HG03520 (cell line): ENCODE results near the gene CLEC17A.
"Not testable (repeated sequence)": the region's sequence is repeated elsewhere in the genome, so short reads cannot be mapped to it uniquely, and the experiment has no call there.

Experiments used
- ATAC-seq: cut with Tn5 transposase; IDR thresholded peaks from one replicate; pipeline ENCODE4 v1.9.1; 2021; ENCODE audit warnings: mild to moderate bottlenecking, moderate library complexity; ENCODE audit not compliant: unreplicated experiment

Gene CLEC17A

DNA sequence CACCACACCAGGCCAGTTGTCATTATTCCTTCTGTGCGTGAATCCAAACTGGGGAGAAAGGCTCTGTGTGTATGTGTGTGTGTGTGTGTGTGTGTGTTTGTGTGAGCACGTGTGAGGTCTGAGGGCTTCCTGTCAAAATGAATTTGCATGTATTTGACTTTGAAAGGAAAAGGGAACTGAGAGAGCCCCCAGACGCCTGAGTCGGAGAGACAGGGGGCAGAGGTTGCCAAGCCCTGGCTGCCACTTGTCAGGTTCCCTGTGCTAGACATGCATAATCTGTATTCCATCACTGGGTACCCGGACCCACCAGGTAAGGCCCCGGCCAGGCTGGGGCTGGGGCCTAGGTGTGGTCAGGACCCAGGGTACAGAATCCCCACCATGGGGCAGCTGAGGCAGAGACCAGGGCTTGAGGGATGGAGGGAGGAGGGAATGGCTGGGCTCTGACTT lies at the start of gene CLEC17A:
Gene CLEC17A, plus strand, starts transcription at position 191 of the 447 bp plus-strand sequence. Its CDS starts 77 bp downstream, at position 268.
- no peak for ATAC-seq

GRCh38 chr19:14533450-14533849 lies 49.4 kb upstream of the CLEC17A start:
- ATAC-seq: no peak

- ATAC-seq: no peak
Observed at GRCh38 chr19:14536926-14537692, 45.8 kb upstream of the CLEC17A start.

DNA sequence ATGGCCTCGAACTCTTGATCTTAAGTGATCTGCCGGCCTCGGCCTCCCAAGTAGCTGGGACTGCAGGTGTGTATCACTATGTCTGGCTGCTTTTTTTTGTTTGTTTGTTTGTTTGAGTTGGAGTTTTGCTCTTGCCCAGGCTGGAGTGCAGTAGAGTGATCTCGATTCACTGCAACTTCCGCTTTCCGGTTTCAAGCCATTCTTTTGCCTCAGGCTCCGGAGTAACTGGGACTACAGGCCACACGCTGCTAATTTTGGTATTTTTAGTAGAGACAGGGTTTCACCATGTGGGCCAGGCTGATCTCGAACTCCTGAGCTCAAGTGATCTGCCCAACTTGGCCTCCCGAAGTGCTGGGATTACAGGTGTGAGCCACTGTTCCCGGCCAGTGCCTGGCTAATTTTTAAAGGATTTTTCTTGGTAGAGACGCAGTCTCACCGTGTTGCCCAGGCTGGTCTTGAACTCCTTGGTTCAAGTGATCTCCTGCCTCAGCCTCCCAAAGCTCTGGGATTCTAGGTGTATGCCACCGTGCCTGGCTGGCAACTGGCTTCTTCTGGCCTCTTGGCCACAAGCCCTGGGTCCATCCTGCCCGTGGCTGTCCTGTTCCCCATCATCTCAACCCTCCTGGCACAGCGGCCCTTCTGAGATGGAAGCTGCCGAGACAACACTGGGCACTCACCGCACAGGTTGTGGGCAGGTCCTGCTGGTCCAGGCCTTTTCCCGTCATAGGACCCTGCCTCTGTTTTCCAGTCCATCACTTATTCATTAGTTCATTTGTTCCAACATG lies 42.0 kb upstream of the CLEC17A start:
- ATAC-seq: no peak

GRCh38 chr19:14541979-14542378 lies 40.9 kb upstream of the CLEC17A start:
- ATAC-seq: not testable (repeated sequence)

DNA sequence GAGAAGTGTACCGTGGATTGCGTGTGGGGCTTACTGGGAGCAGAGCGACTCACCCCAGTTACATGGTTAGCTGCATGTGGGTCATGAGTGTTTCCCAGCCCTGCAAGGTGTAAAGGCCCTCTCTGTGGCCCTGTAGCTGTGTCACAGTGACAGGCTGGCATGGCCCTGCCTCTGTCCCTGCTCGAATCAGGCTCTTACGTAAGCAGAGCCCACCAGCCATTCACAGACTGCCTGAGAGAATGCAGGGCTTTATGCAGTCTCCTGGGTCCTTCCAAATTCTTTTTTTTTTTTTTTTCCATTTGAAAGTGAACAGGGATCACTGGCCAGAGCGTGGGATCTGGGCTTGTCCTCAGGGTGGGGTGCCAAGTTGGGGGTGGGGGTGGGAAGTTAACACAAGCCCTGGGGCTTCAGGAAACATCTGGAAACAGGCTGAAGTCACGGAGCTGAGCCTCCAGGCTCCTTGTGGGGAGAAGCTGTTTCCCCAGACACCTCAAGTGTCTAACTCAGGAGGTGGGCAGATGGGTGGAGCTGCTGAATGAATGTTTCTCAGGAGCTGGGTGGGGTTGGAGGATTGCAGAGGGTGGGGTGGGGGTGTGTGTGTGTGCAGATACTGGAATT lies 40.1 kb upstream of the CLEC17A start:
- ATAC-seq: no peak

GRCh38 chr19:14544047-14544446 lies 38.8 kb upstream of the CLEC17A start:
- no peak for ATAC-seq

- no peak for ATAC-seq
Observed at GRCh38 chr19:14544977-14545715, 37.7 kb upstream of the CLEC17A start.

- ATAC-seq: no peak
Observed at GRCh38 chr19:14545716-14546082, 37.2 kb upstream of the CLEC17A start.

DNA sequence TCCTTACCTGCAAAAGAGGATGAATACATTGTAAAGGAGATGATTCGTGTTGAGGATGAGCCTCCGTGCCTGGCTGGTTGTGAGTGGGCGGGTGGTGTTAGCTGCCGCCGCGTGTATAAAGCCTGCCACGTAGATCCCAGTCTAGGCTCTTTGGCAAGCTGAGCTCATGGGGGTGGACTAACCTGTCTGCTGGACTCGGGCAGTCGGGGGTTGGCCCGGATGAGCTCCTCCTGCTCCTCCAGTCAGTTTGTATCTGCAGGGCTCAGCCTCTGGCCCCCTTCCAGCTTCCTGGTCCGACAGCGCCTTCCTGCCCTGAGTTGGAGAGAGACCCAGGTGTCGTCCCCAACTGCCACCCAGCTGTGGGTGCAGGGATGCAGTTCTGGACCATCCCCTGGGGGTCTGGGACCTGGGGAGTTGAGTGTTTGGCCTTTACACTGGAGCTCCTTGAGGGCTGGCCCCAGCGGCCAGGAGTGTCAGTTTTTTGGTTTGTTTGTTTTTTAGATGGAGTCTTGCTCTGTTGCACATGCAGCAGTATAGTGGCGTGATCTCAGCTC lies 32.6 kb upstream of the CLEC17A start:
- ATAC-seq: no peak

DNA sequence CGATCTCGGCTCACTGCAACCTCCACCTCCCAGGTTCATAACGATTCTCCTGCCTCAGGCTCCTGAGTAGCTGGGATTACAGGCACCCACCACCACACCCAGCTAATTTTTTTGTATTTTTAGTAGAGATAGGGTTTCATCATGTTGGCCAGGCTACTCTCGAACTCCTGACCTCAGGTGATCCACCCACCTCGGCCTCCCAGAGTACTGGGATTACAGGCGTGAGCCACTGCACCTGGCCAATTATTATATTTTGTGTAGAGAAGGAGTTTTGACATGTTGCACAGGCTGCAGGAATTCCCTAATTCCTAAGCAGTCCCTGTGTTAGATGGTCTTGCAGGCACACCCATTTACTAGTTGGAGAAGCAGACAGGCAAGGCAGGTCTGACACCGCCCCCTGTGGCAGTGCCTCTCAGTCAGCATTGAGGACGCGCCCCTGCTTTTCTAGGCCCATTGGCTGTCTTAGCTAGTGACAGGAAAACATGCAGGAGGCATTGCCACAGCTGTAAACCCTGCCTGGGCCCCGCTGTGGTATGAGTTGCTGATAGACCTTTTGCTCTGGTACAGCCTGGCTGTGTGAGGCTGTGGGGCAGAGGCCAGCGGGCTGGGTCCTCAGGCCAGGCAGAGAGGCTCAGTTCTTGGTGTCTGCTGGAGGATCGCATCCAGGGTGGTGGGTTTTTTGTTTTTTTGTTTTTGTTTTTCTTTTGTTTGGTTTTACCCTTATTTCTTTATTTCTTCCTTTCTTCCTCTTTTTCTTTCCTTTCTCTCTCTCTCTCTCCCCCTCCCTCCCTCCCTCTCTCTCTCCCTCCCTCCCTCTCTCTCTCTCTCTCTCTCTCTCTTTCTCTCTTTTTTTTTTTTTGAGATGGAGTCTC lies 31.5 kb upstream of the CLEC17A start:
- ATAC-seq: not testable (repeated sequence)

GRCh38 chr19:14552006-14552360 lies 30.9 kb upstream of the CLEC17A start:
- not testable (repeated sequence) for ATAC-seq

DNA sequence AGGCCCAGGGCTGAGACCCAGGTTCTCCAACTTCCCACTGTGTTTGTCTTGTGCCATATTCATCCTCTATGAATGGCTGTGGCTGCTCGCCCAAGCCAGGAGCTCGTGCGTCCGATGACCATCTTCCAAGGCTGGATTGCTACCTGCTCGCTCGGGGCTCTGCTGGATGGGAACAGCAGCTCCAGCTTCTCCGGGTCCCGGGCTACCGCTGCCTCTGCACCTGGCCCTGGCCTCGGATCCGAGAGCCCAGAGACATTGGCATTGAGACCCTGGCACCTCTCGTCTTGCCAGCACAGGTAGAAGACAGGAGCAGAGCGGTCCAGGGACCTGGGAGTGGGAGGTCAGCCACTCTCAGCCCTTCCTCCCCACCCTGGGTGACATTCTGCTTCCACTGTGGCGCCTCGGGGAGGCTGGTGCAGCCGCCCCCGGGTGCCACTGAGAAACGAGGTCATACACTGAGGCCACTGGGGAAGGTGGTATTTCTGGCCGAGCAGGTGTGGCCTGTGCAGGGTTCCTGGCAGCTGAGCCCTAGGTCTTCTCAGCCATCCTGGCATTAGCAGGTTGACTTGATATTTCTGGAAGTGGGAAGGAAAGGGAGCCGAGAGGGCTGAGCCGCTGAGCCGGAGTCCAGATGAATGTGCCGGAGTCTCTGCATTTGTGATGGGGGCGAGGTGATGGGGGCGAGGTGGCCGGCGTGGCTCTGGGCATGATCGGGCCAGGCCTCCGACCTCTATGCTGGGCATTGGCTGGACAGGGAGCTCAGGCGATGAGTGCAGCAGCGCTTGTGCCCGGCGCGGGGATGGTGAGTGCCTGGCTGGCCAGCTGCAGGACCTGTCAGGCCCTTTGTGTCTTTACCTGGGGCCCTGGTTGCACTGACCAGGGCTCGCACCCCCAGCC lies 29.6 kb upstream of the CLEC17A start:
- no peak for ATAC-seq

- ATAC-seq: no peak
Observed at GRCh38 chr19:14553939-14554243, 29.0 kb upstream of the CLEC17A start.

DNA sequence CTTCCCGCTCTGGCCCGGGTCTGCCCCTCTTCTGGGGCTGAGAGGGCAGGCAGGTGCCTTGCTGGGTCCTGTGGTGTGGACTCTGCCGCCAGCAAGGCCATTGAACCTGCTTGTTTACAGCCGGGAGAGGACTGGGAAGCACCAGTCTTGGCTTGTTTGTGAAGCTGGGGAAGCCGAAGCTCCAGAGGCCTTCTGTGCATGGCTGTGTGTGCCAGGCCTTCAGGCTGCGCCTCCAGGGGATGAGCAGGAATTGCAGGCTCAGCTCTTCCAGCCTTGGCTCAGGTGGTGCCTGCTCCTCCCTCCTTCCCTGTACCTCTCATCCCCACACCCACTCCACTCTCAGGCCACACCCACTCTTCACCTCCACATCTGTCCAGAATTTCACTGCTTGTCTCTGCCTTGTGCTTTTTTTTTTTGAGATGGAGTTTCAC lies 28.5 kb upstream of the CLEC17A start:
- no peak for ATAC-seq

DNA sequence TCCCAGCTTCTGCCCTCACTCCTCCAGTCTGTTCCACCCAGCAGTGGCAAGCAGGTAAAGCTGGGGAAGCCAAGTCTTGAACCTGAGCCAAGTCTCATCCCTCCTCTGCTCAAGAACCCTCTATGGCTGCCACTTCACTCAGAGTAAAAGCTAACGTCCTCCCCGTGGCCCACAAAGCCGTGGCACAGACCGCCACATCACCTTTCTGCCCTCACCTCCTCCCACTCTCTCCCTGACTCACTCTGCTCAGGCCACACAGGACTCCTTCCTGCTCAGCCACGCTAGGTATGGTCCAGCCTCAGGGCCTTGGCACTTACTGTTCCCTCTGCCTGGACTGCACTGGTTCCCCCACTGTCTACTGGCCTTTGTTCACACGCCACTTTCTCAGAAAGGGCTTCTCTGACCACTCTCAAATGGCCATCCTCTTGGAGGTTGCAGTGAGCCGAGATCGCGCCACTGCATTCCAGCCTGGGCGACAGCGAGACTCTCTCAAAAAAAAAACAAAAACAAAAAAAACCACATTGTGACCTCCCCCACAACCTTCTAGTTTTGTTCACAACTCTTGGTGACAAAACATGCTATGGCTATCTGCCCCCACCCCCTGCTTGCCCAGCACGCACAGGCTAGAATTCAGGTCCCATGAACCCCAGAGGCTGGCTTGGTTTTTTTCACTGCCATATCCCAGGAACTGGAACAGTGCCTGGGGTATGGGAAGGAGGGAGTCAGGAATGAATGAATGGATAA lies 26.8 kb upstream of the CLEC17A start:
- ATAC-seq: no peak

DNA sequence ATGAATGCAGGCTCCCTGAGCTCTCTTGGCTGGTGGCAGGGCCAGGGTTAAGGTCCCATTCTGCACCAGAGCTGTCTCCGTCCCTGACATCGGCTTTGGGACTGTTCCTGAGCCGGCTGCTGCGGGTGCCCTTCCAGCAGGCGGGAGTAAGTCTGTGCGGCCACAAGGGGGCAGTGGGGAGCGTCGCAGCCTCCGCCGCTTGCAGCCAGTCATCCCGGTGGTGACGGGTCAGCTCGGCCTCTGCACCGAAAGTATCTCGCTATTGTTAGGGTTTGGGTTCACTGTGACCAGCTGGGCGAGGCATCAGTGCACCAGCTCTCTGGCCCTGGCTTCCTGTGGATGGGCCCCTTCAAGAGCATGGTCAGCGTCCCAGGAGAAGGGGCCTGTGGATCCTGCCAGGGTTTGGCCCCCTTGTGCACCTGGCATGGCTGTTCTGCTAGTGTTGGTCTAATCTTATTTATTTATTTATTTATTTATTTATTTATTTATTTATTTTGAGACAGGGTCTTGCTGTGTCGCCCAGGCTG lies 26.2 kb upstream of the CLEC17A start:
- ATAC-seq: no peak
